ENCODE data around the gene GZMM. TPM values are rescaled to one million over a fixed set of nuclear protein-coding genes. Genes with fewer than 3 reads are reported as not detected.
A peak's percentile ranks its signal among the peaks of the same experiment; 100 is the strongest.

The GZMM gene
- total and polyA plus RNA-seq, 2 of the 13 experiments (the other 11 are each of a cell fraction or from before 2014, with no cell fraction given): 0.07 TPM; not detected in 1

GRCh38 chr19:507286-508203, 36.3 kb upstream of the GZMM start, which contains the start of gene TPGS1 (continued):
- TF ChIP-seq KIAA2018 (CRISPR knock-in tag; IDR thresholded peaks at IDR 0.05; ENCODE audit: borderline replicate concordance) (0 out of 2 replicates have a peak, but pooled peaks have one; percentile 44), NBN (conservative IDR thresholded peaks at IDR 0.05) (no peak), ZNF224 (CRISPR knock-in tag; IDR thresholded peaks at IDR 0.05) (no peak), ZNF567 (CRISPR knock-in tag; IDR thresholded peaks at IDR 0.05; ENCODE audit: borderline replicate concordance) (no peak), POLR2A (IDR thresholded peaks at IDR 0.05; ENCODE audit: insufficient read depth in 1 of 2, low read depth in 2 of 2, low read length in 2 of 2) (peak; percentile 54 to 69), ZNF142 (CRISPR knock-in tag; IDR thresholded peaks at IDR 0.05) (no peak), EZH2 (conservative IDR thresholded peaks at IDR 0.05; ENCODE audit: low read depth, low read length) (no peak), ZNF282 (IDR thresholded peaks at IDR 0.05; ENCODE audit: partially characterized antibody) (no peak), ATF7-NPFF (CRISPR knock-in tag; IDR thresholded peaks at IDR 0.05; ENCODE audit: low read depth) (no peak; the same call in 1 of the 2 replicates), TCF12 (IDR thresholded peaks at IDR 0.05) (no peak), TCF12 (CRISPR knock-in tag; IDR thresholded peaks at IDR 0.05) (no peak; the same call in 1 of the 2 replicates), PITX1 (CRISPR knock-in tag; IDR thresholded peaks at IDR 0.05) (0 out of 2 replicates have a peak, but pooled peaks have one; percentile 33), MIXL1 (CRISPR knock-in tag; IDR thresholded peaks at IDR 0.05) (no peak; the same call in 1 of the 2 replicates), ARHGAP35 (CRISPR knock-in tag; IDR thresholded peaks at IDR 0.05; ENCODE audit: borderline replicate concordance) (peak; percentile 15; the same call in 1 of the 2 replicates), ZNF746 (CRISPR knock-in tag; IDR thresholded peaks at IDR 0.05) (no peak), SRF (IDR thresholded peaks at IDR 0.05; ENCODE audit: low read depth, low read length) (no peak)

All from HepG2 (cell line).